RWPE1 (cell line): ENCODE results near the gene CRY1.

ENCODE experiments used
- CTCF ChIA-PET: fragments of 350-600 bp; sonication (Branson Sonifier 250); formaldehyde crosslinking; extraction: SDS; loops from one replicate; lab custom pipeline; 2021; lab: Yijun Ruan, JAX
- POLR2A ChIA-PET: fragments of 400-600 bp; formaldehyde crosslinking; extraction: SDS; loops from one replicate; lab custom pipeline; 2020; ENCODE audit warnings: antibody characterized with exemption; ENCODE audit not compliant: low non-redundant PET; lab: Yijun Ruan, JAX
- DNase-seq: peaks from one replicate; pipeline ENCODE4 v3.0.0; 2012; ENCODE audit warnings: low spot score
- H3K27ac ChIP-seq: fragments of 450-650 bp; 2 replicates; pipeline ENCODE4 v1.5.1; 2017
- TF ChIP-seq, protein P1 (sequence below): fragments of 450-650 bp; conservative IDR thresholded peaks from 2 replicates; pipeline ENCODE4 v1.5.1; 2017; ENCODE audit warnings: low read depth, mild to moderate bottlenecking

Gene CRY1

DNA sequence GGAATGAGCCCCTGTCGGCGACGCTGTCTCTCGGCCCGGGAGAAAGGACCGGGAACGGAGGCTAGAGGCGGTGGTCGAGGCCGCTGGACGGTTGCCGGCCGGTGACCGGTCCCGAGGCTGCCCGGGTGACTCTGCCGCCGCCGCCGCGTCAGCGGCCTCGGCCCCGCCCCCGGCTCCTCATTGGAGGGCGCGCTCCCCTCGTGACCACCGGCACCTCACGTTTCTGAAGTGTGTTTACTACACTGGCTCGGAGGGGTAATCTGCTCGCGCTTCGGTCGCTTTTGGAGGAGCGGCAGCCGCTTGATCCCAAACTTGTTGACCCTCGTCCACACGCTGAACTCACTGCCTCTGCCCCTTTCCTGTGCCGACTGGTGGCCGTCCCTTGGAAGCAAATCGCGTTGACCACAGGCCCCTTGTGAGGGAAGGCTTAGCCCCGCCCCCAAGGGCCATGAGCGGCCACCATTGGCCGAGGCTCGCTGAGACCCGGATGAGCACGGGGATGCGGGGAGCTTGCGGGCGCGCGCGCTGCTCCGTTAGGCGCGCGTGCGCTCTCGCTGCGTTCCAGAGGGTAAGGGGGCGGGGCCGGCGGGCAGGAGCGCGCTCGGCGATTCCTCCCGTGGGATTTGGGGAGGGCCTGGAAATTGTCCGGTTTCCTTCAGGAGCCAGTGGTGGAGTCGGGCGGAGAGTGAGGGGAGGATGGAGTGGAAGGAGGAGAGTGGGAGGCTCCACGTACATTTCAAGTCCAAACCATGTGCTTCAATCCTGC is at the start of gene CRY1:
CRY1 (minus strand) TSS at position 133 of the 766 bp plus-strand sequence. CDS start 588 bp downstream, outside the sequence.
- ChIA-PET POLR2A (no interaction called here), CTCF (interaction anchor here (1.1 kb wide), 1 partner anchor 20 kb away, joined by 3 read pairs; no protein-coding TSS in a partner anchor)
- TF ChIP-seq, protein P1, sequence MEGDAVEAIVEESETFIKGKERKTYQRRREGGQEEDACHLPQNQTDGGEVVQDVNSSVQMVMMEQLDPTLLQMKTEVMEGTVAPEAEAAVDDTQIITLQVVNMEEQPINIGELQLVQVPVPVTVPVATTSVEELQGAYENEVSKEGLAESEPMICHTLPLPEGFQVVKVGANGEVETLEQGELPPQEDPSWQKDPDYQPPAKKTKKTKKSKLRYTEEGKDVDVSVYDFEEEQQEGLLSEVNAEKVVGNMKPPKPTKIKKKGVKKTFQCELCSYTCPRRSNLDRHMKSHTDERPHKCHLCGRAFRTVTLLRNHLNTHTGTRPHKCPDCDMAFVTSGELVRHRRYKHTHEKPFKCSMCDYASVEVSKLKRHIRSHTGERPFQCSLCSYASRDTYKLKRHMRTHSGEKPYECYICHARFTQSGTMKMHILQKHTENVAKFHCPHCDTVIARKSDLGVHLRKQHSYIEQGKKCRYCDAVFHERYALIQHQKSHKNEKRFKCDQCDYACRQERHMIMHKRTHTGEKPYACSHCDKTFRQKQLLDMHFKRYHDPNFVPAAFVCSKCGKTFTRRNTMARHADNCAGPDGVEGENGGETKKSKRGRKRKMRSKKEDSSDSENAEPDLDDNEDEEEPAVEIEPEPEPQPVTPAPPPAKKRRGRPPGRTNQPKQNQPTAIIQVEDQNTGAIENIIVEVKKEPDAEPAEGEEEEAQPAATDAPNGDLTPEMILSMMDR: no peak
- peak within 1 kb of the TSS; percentile 86 for H3K27ac ChIP-seq
- DNase-seq: peak; percentile 92

- TF ChIP-seq, protein P1: no peak
- H3K27ac ChIP-seq: no peak overlapping the region
- ChIA-PET POLR2A (no interaction called here), CTCF (interaction anchor here (0.6 kb wide), 1 partner anchor 265 kb away, joined by 3 read pairs; no protein-coding TSS in a partner anchor)
- no peak for DNase-seq
These were observed 46.4 kb upstream of the CRY1 start for GRCh38 chr12:107139787-107140186.

- ChIA-PET POLR2A (no interaction called here), CTCF (no interaction called here)
- H3K27ac ChIP-seq: no peak overlapping the region
- TF ChIP-seq, protein P1: no peak
- DNase-seq: no peak
These were observed 45.6 kb upstream of the CRY1 start for GRCh38 chr12:107138990-107139389.

GRCh38 chr12:107135177-107135576 is 41.8 kb upstream of the CRY1 start:
- ChIA-PET CTCF (no interaction called here), POLR2A (no interaction called here)
- H3K27ac ChIP-seq: no peak overlapping the region
- no peak for DNase-seq
- TF ChIP-seq, protein P1: no peak

- POLR2A ChIA-PET: no interaction called here
- CTCF ChIA-PET: no interaction called here
These were observed 41.2 kb upstream of the CRY1 start for GRCh38 chr12:107134558-107134957.

DNA sequence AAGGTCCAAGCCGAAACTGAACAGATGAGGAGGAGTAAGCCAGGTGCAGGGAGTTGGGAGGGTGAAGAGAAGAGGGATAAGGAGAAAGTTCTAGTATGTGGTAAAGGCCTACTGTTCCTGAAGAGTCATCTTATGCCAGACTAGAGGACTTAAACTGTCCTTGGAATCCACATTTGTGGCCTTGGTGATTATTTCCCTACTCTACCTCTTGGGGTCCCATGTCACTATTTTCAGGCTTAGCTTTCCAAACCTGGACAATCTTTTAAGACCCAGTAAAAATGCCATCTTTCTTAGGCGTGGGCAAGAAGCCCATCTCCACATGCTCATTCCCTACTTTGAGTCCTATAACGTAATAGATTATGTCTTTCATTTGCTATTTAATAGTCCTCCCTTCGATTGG is 40.1 kb upstream of the CRY1 start:
- TF ChIP-seq, protein P1: no peak
- no peak overlapping the region for H3K27ac ChIP-seq
- ChIA-PET CTCF (interaction anchor here (0.5 kb wide), 2 partner anchors 79 to 478 kb away, joined by 3 to 4 read pairs; no protein-coding TSS in a partner anchor), POLR2A (no interaction called here)
- no peak for DNase-seq

More at GRCh38 chr12:107134558-107134957, 41.2 kb upstream of the CRY1 start:
- TF ChIP-seq, protein P1: no peak
- no peak overlapping the region for H3K27ac ChIP-seq
- no peak for DNase-seq
